ENCODE measurements around the gene MCCC1.

MCCC1 gene

GRCh38 chr3:183099026-183099837 lies at the start of gene MCCC1:
Gene MCCC1, minus strand, starts transcription at chr3:183099496. Its CDS starts 56 bp downstream, at chr3:183099440.
- H3K27ac ChIP-seq, result peak within 1 kb of the TSS; percentile 70
- no peak for TF ChIP-seq CTCF (IDR thresholded peaks at IDR 0.05)
- TF ChIP-seq ZFX (IDR thresholded peaks at IDR 0.05; ENCODE audit: borderline replicate concordance), result no peak

GRCh38 chr3:183148056-183148455 lies 48.8 kb upstream of the MCCC1 start:
- TF ChIP-seq CTCF (IDR thresholded peaks at IDR 0.05) (no peak), ZFX (IDR thresholded peaks at IDR 0.05; ENCODE audit: borderline replicate concordance) (no peak)
- no peak overlapping the region for H3K27ac ChIP-seq

GRCh38 chr3:183144363-183144762 lies 45.1 kb upstream of the MCCC1 start:
- TF ChIP-seq CTCF (IDR thresholded peaks at IDR 0.05) (no peak), ZFX (IDR thresholded peaks at IDR 0.05; ENCODE audit: borderline replicate concordance) (no peak)
- H3K27ac ChIP-seq, result no peak overlapping the region

GRCh38 chr3:183142199-183142598 lies 42.9 kb upstream of the MCCC1 start:
- TF ChIP-seq CTCF (IDR thresholded peaks at IDR 0.05), result no peak
- TF ChIP-seq ZFX (IDR thresholded peaks at IDR 0.05; ENCODE audit: borderline replicate concordance), result no peak
- H3K27ac ChIP-seq, result no peak overlapping the region

GRCh38 chr3:183134844-183135243 lies 35.5 kb upstream of the MCCC1 start:
- TF ChIP-seq CTCF (IDR thresholded peaks at IDR 0.05) (no peak), ZFX (IDR thresholded peaks at IDR 0.05; ENCODE audit: borderline replicate concordance) (no peak)
- no peak overlapping the region for H3K27ac ChIP-seq

GRCh38 chr3:183132409-183132808 lies 33.1 kb upstream of the MCCC1 start:
- no peak for TF ChIP-seq ZFX (IDR thresholded peaks at IDR 0.05; ENCODE audit: borderline replicate concordance)
- TF ChIP-seq CTCF (IDR thresholded peaks at IDR 0.05), result no peak
- H3K27ac ChIP-seq, result no peak overlapping the region

GRCh38 chr3:183131735-183132134 lies 32.4 kb upstream of the MCCC1 start:
- H3K27ac ChIP-seq, result no peak overlapping the region
- TF ChIP-seq ZFX (IDR thresholded peaks at IDR 0.05; ENCODE audit: borderline replicate concordance) (no peak), CTCF (IDR thresholded peaks at IDR 0.05) (no peak)

Measured in 22Rv1 (cell line).